UCSD-AML1 (cell line): ENCODE measurements around the gene MPDZ.

Source experiments
- DNase-seq: peaks from one replicate; lab custom pipeline; 2025; ENCODE audit not compliant: unreplicated experiment; lab: John Stamatoyannopoulos, UW

The MPDZ gene

DNA sequence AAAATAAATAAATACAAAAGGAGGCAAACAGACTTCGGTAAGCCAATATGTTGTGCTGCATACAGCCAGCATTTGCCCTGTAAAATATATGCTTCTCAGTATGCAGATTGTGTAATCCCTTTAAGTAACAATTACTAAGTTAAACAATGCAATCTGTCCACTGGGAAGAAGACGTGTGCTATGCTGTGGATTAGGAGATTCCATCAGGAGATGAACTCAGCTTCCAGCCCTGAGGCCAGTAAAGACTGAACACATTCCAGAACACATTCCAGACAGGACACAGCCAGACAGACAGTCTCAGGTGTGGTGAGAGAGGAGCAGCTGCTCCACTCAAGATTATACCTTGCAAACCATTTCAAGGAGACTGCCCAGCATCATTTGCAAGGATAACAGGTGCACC lies 97.8 kb downstream of the MPDZ start:
- DNase-seq: no peak

DNA sequence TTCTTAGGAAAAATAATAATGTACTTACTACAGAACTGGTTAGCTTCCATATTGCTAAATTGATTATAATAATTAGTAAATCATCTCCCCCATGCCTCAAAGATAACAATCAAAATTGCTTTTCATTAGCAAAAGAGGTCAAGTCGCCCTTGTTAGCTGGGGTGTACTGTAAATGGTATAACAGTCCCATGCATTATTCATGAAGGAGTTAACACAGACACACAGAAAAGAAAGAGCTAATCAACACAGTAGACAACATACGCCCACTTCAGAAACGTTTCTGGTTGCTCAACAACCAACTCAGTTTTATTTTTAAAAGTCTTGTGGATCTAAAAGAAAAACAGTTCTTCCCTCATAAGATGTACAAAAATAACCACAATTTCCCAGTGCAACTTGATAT lies 100.2 kb downstream of the MPDZ start:
- DNase-seq: no peak

DNA sequence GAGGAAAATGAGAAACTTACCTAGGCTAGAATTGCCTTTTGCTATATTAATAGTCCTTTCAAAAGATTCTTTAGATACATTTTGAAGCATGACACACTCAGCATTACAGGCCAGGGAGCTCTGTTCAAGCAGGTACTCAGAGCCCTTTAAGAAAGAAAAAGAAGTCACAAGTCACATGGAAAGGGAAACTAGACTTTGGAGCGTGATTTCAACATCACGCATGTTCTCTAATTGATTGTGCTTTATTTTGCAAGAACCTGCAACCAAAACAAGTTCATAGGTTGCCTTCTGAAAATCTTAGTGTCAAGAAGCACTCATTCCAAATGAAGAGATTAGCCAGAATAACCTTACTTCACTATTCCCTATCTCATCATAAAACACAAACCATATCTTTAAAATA lies 103.8 kb downstream of the MPDZ start:
- DNase-seq: no peak

DNA sequence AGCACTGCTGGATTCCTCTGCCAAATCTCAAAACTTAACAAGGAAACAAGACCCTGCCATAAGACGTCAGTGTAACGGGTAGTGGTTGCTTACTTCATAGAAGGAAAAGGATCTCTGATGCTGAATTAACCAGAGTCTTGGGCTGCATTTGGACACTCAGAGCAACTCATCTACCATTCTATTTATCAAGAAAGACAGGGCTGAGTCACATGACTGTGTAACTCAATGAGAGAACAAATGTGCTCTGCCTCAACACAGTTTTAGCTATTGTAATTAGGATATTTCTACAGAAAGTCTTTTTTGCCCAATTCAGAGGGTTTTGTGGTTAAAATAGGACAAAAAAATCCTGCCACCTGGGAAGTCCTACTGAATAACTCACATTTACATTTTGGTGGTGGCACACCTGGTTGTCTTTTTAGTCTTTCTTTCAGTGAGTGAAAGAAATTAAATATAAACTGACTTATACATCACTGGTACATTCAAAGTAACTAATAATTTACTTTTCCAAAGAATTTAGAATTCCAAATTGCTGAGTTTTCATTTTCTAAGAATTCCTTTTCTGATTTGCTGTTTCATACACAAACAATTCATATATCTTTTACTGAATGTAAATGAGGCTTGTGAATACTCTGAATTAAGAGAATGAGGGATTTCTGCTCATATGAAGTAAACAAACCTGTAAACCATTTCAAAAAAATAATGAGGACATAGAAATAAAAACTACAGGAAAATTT lies 104.4 kb downstream of the MPDZ start:
- DNase-seq: no peak

DNA sequence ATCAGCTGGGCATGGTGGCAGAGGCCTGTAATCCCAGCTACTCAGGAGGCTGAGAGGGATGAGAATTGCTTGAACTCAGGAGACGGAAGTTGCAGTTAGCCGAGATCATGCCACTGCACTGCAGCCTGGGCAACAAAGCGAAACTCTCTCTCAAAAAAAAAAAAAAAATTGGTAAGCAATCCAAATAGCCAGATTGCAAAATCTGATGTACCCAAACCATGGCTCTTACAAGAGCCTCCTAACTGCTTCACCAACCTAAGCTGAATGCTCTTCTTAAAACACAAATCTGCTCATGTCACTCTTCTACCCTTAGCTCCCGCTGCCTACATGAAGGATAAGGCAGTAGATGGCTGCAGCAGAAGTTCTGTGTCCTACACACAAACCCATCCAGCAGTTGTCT lies 105.9 kb downstream of the MPDZ start:
- no peak for DNase-seq

DNA sequence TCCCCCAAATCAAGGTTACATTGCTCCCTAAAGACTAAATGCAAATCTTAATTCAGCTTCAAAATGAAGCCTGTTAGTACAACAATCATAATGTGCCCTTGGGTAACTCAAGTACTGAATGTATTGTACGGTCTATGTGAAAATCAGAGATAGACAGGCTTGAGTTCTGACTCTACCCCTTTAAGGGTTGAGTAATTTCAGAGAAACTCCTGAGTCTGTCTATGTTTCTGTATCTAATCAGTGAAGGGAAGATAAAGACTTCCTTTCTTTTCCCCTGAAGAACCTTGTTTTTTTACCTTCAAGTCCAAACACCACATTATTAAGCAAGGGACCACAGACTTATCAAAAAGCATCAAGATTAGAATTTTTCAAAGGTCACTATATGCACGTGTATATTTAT lies 108.2 kb downstream of the MPDZ start:
- DNase-seq: no peak

DNA sequence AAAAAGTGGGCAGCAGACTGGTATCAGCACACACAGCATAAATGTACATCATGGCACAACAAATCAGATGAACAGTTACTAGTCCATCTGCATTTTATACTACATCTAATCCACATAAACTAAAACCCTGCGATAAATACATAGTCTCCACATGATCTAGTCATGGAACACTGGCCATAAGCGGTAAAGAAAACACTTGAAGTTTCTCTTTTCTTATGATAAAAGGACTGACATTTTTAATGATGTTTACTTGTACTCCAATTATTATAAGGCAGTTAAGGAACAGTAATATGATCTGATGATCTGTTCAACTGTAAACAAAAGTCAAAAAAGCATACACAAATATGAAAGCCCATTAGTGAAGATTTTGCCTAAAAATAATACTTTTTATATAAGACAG lies 112.5 kb downstream of the MPDZ start:
- DNase-seq: no peak

DNA sequence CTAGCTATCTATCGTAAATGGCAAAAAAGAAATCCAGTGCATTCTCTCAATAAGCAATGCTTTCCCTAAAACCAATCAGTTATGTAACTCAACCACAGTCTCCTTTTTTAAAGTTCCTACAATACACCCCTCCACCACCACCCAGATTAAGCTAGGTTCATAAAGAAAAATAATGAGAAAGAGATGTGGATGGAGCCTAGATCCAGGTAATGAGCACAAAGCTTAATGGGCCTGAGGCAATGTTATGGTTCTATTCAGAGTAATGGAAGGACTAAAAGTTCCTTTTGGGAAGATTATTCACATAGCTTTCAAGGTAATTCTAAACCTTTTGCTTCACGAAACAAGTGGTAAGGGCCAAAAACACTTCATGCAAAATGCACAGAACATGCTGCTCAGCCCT lies 113.5 kb downstream of the MPDZ start:
- DNase-seq: no peak

DNA sequence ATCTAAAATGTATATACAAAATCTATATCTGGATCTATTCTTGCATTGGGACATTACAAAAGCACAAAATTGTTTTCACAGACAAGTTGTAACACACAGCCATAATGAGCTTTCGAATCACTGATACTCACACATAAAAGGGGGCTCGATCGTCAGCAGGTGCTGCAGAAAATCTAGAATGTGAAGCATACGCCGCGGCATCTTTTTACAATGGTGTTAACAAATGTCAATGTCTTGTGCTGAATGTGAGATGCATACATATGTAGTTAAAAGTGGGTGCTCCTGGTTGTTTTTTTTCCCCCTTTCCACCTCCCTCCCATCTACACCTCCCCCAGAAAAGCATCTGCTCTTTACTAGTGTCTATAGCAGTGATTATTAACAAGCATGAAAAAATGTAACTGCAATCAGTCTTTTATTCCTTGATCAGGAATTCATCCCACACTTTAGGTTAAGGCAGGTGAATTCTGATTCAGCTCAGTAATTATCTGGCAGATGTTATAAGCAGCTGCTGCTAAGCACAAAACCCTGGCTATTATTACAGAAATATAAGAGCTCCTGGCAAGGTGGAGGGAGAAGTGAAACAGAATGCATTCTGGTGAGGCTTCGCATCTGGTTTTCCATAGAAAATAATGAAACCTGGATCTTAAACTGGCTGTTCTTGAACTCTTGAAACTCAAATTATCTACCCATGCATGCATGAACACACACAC lies 114.1 kb downstream of the MPDZ start:
- DNase-seq: no peak

DNA sequence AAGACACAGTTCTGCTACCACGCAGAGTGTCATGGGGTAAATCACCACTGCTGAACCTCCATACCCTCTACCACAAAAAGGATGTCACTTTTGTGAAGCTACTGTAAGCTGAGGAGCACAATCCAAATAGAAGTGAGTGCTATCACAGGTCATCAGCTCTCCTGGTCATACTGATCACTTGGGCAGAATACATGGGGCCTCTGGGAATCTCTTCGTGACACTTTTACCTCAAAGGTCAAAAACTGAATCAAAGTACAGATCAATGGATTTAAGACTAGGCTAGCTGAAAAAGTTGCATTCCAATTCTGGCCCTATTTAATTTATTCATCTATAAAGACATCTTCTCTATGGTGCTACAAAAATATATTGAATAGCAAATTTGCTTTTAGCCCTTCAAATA lies 115.5 kb downstream of the MPDZ start:
- DNase-seq: no peak

DNA sequence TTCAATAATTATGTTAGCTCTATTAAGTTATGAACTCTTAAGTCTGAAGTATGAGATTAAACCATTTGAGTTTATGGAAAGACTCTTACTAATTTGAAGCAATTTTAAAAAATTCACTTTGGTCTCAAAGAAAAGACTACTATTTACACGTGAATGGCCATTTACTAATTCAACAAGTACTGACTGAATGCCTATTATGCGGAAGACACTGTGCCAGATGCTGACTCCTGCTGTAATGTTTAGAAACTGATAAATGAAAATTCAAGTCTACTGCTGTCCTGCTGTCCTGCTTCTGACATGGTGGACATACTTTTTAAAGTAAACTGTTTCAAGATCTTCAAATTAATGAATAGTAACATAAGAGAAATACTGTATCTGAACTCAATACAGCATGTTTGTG lies 116.2 kb downstream of the MPDZ start:
- DNase-seq: no peak

DNA sequence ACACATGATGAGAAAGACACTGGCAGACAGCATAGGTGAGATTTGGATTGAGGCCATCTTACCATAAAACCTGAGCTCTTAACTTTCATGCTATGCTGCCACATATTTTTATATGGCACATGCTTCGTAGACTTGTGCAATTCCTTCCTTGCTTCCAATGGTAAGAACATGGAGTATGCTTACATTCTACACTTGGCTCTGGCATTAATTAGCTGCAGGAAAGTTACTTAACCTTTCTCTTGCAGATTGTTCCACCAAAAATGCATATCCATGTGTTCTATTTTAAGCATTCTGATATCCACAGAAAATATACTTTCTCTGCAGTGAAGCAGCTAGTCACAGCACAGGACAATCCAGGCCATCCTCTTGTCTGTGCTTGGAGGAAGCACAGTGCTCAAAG lies 119.4 kb downstream of the MPDZ start:
- DNase-seq: no peak

DNA sequence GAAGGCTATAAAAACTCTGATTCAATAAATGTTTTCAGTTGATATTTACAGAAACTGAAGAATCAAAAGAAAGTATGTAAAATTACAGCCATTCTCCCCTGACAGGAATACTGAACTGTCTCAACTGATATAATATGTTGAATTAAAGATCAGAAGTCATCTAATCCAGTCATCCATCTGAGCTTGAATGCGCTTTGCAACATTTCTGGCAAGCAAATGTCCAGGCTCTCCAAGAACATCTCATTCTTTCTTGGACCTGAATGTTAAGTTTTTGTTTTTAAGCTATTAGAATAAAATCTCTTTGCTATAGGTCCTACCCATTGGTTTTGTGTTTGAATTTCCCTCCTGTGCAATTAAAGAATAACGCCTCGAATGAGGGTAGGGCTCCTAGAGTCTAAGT lies 120.5 kb downstream of the MPDZ start:
- DNase-seq: no peak

DNA sequence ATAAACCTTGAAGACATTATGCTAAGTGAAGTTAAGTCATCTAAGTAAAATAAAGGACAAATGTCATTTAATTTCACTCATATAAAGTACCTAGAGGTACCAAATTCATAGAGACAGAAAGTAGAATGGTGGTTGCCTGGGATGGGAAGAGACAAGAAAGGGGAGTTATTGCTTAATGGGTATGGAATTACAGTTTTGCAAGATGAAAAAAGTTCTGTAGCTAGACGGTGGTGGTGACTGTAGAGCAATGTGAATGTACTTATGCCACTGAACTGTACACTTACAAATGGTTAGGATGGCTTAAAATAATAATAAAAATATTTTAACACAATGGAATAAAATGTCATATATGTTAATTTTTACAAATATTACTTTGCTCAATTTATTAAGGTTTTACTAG lies 128.0 kb downstream of the MPDZ start:
- no peak for DNase-seq

DNA sequence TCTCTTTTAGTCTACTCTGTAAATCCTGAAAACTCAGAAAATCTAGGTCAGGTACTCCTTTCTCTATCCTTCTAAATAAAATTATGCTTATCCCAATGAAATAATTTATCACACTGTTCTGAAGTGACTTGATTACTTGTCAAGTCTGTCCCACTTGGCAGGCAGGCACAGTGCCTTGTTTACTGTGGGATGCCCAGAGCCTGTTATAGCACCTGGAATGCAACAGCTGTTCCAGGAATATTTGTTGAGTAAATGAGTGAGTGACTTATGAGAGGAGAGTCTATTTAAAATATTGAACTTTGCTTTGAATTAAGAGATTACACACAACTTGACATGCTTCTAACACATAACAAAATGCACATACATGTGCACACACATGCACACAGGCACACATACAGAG lies 130.0 kb downstream of the MPDZ start:
- no peak for DNase-seq

DNA sequence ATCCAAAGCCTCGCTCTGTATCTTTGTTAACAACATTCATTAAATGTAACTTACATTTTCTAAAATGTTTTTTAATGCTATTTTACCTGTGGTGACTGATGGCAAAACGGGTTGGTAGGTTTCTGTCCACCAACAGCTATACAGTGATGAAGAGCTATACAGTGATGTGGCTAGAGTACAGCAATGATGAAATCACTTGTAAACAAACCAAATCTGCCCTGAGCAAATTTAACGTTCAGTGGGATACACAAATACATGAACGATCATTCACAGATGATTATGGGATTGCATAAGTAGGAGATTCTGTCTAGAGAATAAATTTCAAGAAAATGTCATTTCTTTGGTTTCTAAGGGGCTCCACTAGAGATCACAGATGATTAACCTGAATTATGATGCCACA lies 132.7 kb downstream of the MPDZ start:
- DNase-seq: no peak

DNA sequence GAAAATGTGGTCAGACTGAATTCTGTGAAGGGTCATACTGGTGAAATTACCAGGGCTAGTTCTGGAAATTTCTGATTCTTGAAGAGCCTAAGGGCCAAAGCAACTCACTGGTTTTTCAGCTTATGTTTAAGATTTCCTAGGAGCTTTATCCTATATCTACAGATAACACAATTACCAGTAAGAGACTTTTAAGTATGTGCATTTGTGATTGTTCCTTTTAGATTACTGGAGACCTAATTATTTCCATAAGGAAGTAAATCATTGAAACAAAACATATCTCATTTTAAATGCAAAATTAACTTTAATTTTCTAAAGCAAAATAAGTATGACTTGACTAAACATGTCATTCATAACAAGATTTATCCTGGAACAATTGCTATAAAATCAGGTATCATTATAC lies 134.2 kb downstream of the MPDZ start:
- no peak for DNase-seq

DNA sequence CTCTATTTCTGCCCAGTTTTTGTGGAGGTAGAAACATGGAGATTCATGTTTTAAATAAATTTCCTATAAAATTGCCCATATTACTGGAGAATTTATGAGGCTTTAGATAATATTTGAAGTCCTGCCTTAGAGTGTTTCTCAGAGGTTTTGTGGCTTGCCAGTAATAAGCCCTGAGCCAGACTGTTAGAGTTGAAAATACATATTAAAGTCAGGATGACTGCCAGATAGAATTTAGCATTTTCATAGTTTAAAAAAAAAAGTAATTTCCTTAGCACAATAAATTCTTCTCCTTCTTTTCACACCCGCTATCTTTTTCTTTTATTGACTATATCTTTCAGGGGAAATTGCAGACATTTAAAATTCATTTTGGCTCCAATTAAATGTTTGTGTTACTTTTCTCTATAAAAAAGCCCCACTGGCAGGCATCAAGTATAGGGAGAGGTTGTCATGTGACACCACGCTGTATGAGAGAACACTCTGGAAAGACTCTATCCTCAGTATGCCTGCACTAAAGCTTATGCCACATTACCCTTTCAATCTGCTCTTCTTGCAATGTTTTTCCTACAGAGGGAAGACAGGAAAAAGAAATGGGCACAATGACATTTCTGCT lies 135.2 kb downstream of the MPDZ start:
- no peak for DNase-seq

DNA sequence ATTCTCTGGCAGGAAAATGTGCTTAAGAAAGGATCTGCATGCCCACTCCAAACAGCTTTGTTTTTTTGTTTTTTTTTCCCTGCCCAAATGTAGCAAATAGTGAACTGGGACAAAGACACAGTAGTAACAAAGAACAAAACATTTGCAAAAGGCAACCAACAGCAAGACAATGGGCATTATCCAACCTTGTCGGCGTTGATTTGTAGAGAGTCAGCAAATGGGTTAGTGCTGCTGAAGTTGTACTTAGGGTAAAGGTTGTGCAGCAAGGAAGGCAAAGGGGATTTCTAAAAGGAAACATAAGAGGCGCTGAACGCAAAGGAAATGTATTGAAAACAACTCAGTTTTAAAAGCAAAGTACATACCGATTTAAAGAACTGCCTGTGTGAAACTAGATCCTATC lies 136.2 kb downstream of the MPDZ start:
- DNase-seq: no peak

DNA sequence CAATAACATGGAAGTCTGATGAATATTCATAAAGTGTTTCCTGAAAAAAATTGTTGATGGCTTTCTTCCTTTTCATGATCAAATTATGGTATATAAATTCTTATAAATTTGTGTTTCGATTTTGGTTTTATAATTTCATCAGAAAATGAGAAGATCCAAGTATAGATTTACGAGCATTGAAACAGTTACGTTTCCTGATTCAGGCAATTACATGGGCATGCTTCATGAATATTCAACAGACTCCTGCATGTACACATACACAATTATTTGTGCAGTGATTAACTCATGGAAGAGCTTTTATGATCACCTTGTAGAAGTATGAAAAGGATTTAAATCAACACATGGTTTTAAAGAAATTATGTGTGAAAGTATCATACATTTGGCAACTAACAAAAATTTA lies 136.7 kb downstream of the MPDZ start:
- no peak for DNase-seq

DNA sequence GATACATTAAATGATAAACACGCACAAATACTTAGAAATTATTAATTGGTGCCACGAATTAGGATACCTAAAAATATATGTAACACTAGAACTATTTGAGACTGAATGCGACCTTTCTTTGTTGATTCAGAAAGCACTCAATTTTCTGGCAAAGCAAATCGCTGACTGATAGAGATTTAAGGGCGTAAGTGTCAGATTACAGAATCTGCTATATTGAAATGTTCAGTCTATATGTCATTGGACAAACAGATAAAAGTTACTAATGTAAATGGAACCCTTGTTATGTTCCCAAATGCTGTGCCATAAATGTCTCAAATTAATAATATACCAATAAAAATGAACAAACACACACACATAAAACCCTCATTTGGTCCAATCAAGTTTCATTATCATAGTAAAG lies 137.9 kb downstream of the MPDZ start:
- DNase-seq: no peak

DNA sequence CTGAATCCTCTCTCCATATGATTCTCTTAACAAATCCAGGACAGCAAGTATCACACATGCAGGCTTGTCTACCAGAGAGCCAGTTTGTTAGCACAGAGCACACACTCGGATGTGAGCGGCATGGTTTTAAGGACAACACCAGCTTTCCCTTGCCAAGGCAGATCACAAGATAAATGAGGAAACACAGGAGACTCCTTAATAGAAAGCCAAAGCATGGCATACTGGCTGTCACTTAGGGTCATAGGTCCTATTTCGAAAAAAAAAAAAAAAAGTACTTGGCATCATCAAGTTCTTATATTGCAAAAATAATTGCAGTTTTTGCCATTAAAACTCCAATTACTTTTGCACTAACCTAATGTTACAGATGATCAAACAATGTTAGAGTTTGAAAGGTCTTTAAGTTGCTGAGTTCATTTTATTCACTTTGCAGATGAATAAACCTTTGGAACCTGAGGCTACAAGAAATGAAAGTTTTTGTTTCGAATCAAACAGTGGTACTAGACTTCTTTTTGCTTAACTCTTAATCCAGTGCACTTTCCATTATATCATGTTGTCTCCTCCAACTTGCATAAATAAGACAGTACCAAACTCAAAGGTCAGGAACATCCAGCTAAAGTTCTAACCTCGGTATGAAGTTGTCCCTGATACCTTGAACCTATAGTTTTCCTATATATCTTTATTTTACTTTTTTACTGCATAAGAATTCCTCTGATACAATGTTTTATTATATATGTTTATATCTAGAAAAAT lies 138.5 kb downstream of the MPDZ start:
- DNase-seq: no peak
